ENCODE measurements around the gene B3GAT3. TPM values are rescaled to one million over a fixed set of nuclear protein-coding genes. Genes with fewer than 3 reads are reported as not detected.

The B3GAT3 gene
- total RNA-seq, 1 donor from 2014 or later, result 32.8 TPM

- H3K4me3 Mint-ChIP-seq (ENCODE audit: unreplicated experiment), result no peak overlapping the region
- peaks cover 28% of the 10 kb centered on the region for H3K36me3 Mint-ChIP-seq (ENCODE audit: low read depth, unreplicated experiment)
- TF ChIP-seq, protein P1, sequence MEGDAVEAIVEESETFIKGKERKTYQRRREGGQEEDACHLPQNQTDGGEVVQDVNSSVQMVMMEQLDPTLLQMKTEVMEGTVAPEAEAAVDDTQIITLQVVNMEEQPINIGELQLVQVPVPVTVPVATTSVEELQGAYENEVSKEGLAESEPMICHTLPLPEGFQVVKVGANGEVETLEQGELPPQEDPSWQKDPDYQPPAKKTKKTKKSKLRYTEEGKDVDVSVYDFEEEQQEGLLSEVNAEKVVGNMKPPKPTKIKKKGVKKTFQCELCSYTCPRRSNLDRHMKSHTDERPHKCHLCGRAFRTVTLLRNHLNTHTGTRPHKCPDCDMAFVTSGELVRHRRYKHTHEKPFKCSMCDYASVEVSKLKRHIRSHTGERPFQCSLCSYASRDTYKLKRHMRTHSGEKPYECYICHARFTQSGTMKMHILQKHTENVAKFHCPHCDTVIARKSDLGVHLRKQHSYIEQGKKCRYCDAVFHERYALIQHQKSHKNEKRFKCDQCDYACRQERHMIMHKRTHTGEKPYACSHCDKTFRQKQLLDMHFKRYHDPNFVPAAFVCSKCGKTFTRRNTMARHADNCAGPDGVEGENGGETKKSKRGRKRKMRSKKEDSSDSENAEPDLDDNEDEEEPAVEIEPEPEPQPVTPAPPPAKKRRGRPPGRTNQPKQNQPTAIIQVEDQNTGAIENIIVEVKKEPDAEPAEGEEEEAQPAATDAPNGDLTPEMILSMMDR (IDR thresholded peaks at IDR 0.05; ENCODE audit: unreplicated experiment), result no peak
Measured at GRCh38 chr11:62648967-62649364, 27.2 kb upstream of the B3GAT3 start.

DNA sequence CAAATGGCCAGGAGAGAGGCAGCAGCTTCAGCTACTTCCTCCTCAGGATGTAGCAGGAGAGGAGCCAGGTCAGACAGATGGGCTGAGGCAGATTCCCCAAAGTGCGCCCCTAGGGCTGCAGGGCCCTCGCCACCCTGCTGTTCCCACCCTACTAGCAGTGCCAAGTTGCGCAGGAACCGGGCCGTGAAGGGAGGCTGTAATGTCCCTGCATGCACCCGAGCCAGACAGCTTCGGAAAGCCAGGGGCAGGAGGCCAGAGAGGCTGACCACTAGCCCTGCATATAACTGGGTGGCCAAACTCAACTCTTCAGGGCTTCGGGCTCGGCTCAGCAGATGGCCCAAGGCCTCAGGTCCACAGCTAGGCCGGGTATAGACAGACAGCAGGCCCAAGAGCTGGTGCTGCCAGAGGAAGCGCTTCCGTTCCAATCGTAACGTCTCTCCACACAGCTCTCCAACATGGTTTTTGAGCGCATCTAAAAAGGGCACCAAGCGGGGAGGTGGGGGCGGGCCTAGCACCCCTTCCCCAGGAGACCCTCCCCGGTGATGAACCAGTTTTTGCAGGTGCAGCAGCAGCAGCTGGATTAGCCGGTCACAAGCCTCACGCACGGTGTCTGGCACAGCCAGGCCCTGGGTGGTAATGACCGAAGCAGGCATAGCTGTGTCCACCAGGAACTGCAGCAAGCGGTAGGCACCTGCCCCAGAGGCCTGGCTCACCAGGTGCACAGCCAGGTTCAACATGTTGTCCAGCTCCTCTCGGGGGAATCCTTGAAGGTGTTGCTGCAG is 26.6 kb upstream of the B3GAT3 start:
- H3K27ac Mint-ChIP-seq (ENCODE audit: unreplicated experiment), result no peak overlapping the region
- DNase-seq (ENCODE audit: low spot score), result no peak
- TF ChIP-seq, protein P1 (IDR thresholded peaks at IDR 0.05; ENCODE audit: unreplicated experiment), result no peak
- H3K4me1 Mint-ChIP-seq (ENCODE audit: unreplicated experiment), result peaks cover 22% of the 10 kb centered on the region
- peaks cover 28% of the 10 kb centered on the region for H3K36me3 Mint-ChIP-seq (ENCODE audit: low read depth, unreplicated experiment)
- H3K9me3 Mint-ChIP-seq (ENCODE audit: unreplicated experiment), result no peaks in the 10 kb centered on the region
- H3K4me3 Mint-ChIP-seq (ENCODE audit: unreplicated experiment), result no peak overlapping the region
- H3K27me3 Mint-ChIP-seq (ENCODE audit: unreplicated experiment), result peaks cover 14% of the 10 kb centered on the region

More at GRCh38 chr11:62648967-62649364, 27.2 kb upstream of the B3GAT3 start:
- Mint-ChIP-seq H3K4me1 (ENCODE audit: unreplicated experiment) (peaks cover 22% of the 10 kb centered on the region), H3K9me3 (ENCODE audit: unreplicated experiment) (no peaks in the 10 kb centered on the region), H3K27ac (ENCODE audit: unreplicated experiment) (no peak overlapping the region), H3K27me3 (ENCODE audit: unreplicated experiment) (peaks cover 14% of the 10 kb centered on the region)
- DNase-seq (ENCODE audit: low spot score), result no peak

DNA sequence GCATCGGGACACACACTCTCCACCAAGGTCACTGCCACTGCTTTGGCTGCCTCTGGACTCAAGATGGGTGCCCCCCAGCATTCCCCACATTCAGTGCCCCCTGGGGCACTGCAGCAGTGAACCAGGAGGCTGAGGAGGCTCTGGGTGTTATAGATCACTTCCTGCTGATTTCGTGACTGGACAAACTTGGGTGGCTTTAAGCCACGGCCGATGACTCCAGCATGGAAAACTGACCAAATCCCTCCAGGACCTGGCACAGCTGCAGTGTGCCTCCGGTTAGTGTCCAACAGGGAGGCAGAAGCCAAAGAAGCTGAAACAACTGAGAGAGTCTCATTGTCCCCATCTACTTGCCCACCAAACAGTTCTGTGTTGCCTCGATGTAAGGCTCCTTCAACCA is 25.8 kb upstream of the B3GAT3 start:
- DNase-seq (ENCODE audit: low spot score), result no peak
- peak overlapping the region; percentile 42 for H3K4me3 Mint-ChIP-seq (ENCODE audit: unreplicated experiment)
- no peak overlapping the region for H3K27ac Mint-ChIP-seq (ENCODE audit: unreplicated experiment)
- peaks cover 14% of the 10 kb centered on the region for H3K27me3 Mint-ChIP-seq (ENCODE audit: unreplicated experiment)
- H3K4me1 Mint-ChIP-seq (ENCODE audit: unreplicated experiment), result peaks cover 19% of the 10 kb centered on the region
- TF ChIP-seq, protein P1 (IDR thresholded peaks at IDR 0.05; ENCODE audit: unreplicated experiment), result no peak
- H3K36me3 Mint-ChIP-seq (ENCODE audit: low read depth, unreplicated experiment), result peaks cover 33% of the 10 kb centered on the region
- H3K9me3 Mint-ChIP-seq (ENCODE audit: unreplicated experiment), result no peaks in the 10 kb centered on the region

- peaks cover 14% of the 10 kb centered on the region for H3K27me3 Mint-ChIP-seq (ENCODE audit: unreplicated experiment)
- TF ChIP-seq, protein P1 (IDR thresholded peaks at IDR 0.05; ENCODE audit: unreplicated experiment), result no peak
- H3K36me3 Mint-ChIP-seq (ENCODE audit: low read depth, unreplicated experiment), result peaks cover 34% of the 10 kb centered on the region
- peak overlapping the region; percentile 99 for H3K4me3 Mint-ChIP-seq (ENCODE audit: unreplicated experiment)
- H3K9me3 Mint-ChIP-seq (ENCODE audit: unreplicated experiment), result no peaks in the 10 kb centered on the region
- no peak for DNase-seq (ENCODE audit: low spot score)
- peaks cover 15% of the 10 kb centered on the region for H3K4me1 Mint-ChIP-seq (ENCODE audit: unreplicated experiment)
- peak overlapping the region; percentile 97 for H3K27ac Mint-ChIP-seq (ENCODE audit: unreplicated experiment)
Measured at GRCh38 chr11:62646825-62647608, 25.2 kb upstream of the B3GAT3 start.
